Smooth muscle cell (in vitro differentiated cells): ENCODE measurements around the gene CNN1. TPM values are rescaled to one million over a fixed set of nuclear protein-coding genes. Genes with fewer than 3 reads are reported as not detected.
"Not testable (repeated sequence)": the region's sequence is repeated elsewhere in the genome, so short reads cannot be mapped to it uniquely, and the experiment has no call there.

Experiments
- DNase-seq: peaks from one replicate; lab custom pipeline; 2025; ENCODE audit not compliant: unreplicated experiment; lab: John Stamatoyannopoulos, UW
- H2AFZ ChIP-seq: fragments of 200-600 bp; sonication (generic); 2 replicates; pipeline ENCODE4 v1.6.0; 2016; ENCODE audit warnings: antibody characterized with exemption, low read depth, mild to moderate bottlenecking
- H3F3A ChIP-seq: fragments of 200-600 bp; sonication (generic); 2 replicates; pipeline ENCODE4 v1.6.0; 2017; ENCODE audit warnings: antibody characterized with exemption, low read depth
- H3K27ac ChIP-seq: fragments of 200-600 bp; sonication (generic); 2 replicates; pipeline ENCODE4 v1.5.1; 2016; ENCODE audit warnings: low read depth, mild to moderate bottlenecking
- H3K27me3 ChIP-seq: fragments of 200-600 bp; sonication (generic); 2 replicates; pipeline ENCODE4 v1.6.1; 2016; ENCODE audit warnings: low read depth, mild to moderate bottlenecking
- H3K36me3 ChIP-seq: fragments of 200-600 bp; sonication (generic); 2 replicates; pipeline ENCODE4 v1.5.1; 2016; ENCODE audit warnings: low read depth
- H3K4me1 ChIP-seq: fragments of 200-600 bp; sonication (generic); 2 replicates; pipeline ENCODE4 v1.5.1; 2016; ENCODE audit warnings: low read depth
- H3K4me2 ChIP-seq: fragments of 200-600 bp; sonication (generic); 2 replicates; pipeline ENCODE4 v1.6.0; 2016; ENCODE audit warnings: mild to moderate bottlenecking
- H3K4me3 ChIP-seq: fragments of 200-600 bp; sonication (generic); 2 replicates; pipeline ENCODE4 v1.5.1; 2016; ENCODE audit warnings: mild to moderate bottlenecking
- H3K79me2 ChIP-seq: fragments of 200-600 bp; sonication (generic); 2 replicates; pipeline ENCODE4 v1.6.0; 2016; ENCODE audit warnings: low read depth, mild to moderate bottlenecking
- H3K9ac ChIP-seq: fragments of 200-600 bp; sonication (generic); 2 replicates; pipeline ENCODE4 v1.6.0; 2016; ENCODE audit warnings: low read depth
- H3K9me3 ChIP-seq: fragments of 200-600 bp; sonication (generic); replicated peaks from 2 replicates; pipeline ENCODE4 v1.5.1; 2016; ENCODE audit warnings: low read depth
- H4K20me1 ChIP-seq: fragments of 200-600 bp; sonication (generic); 2 replicates; pipeline ENCODE4 v1.6.0; 2016; ENCODE audit warnings: low read depth
- WGBS: methylation state at CpG from one replicate; pipeline ENCODE4 v1.1.7; 2016; ENCODE audit warnings: low lambda C conversion rate; 5-methylcytosine and 5-hydroxymethylcytosine counted together
- polyA plus RNA-seq: library from polyadenylated mRNA; unstranded; fragments of >200 nt; fragmentation: Nextera tagmentation; extraction: Ambion mirVana; gene quantifications from 2 replicates; pipeline ENCODE4 v1.2.1, GENCODE V29; 2016
- total RNA-seq: library from RNA; depleted of rRNA; stranded (reverse); fragments of >200 nt; gene quantifications from 2 replicates; pipeline ENCODE4 v1.2.3, GENCODE V29; 2014
- TF ChIP-seq, protein P1 (sequence below): fragments of 200-600 bp; sonication (generic); IDR thresholded peaks from 2 replicates; pipeline ENCODE4 v1.5.1; 2017; ENCODE audit warnings: borderline replicate concordance, mild to moderate bottlenecking, antibody characterized with exemption; ENCODE audit not compliant: insufficient read depth, poor library complexity, severe bottlenecking

Gene CNN1
- total and polyA plus RNA-seq, 2 experiments from 2014 or later: 72.8 to 99.5 TPM

DNA sequence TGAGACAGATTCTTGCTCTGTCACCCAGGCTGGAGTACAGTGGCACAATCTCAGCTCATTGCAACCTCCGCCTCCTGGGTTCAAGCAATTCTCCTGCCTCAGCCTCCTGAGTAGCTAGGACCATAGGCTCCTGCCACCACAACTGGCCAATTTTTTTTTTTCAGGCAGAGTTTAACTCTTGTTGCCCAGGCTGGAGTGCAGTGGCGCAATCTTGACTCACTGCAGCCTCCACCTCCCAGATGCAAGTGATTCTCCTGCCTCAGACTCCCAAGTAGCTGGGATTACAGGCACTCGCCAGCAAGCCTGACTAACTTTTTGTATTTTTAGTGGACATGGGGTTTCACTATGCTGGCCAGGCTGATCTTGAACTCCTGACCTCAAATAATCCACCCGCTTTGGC is 35.1 kb downstream of the CNN1 start:
- not testable (repeated sequence) for H3K79me2 ChIP-seq, H3K4me2 ChIP-seq, H4K20me1 ChIP-seq, H3K27ac ChIP-seq, H3K4me1 ChIP-seq, H3K27me3 ChIP-seq, H3K9me3 ChIP-seq, H3K9ac ChIP-seq, H3K36me3 ChIP-seq, H3F3A ChIP-seq, H3K4me3 ChIP-seq, H2AFZ ChIP-seq, DNase-seq
- WGBS: 78% methylated on average over 4 of the region's 4 CpGs

DNA sequence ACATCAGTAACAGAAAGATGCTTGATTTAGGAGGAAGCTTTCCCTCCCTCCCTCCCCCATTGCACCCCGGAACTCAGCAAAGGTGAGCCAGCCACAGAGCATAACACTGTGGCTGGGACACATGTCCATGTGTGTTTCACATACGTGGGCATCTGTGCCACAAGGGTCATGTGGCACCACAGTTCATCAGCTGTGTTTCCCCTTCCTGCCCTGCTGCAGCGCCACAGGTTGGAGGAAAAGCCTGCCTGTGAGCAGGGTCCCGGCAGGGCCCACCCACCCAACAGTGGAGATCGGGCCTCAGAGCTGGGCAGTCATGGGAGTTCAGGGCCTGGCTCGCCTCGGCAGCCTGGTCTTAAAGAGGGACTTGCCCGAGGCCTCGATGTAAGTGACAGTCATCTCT is 36.0 kb downstream of the CNN1 start:
- Histone ChIP-seq H3K27ac (no peak overlapping the region), H3K9me3 (no peaks in the 10 kb centered on the region), H3K9ac (no peak overlapping the region), H3K4me3 (no peak overlapping the region), H3K4me2 (no peak overlapping the region), H3F3A (no peaks in the 10 kb centered on the region), H2AFZ (no peak overlapping the region), H3K36me3 (no peaks in the 10 kb centered on the region), H3K79me2 (no peaks in the 10 kb centered on the region), H3K4me1 (no peaks in the 10 kb centered on the region), H4K20me1 (no peaks in the 10 kb centered on the region), H3K27me3 (peaks cover 12% of the 10 kb centered on the region)
- no peak for DNase-seq
- TF ChIP-seq, protein P1, sequence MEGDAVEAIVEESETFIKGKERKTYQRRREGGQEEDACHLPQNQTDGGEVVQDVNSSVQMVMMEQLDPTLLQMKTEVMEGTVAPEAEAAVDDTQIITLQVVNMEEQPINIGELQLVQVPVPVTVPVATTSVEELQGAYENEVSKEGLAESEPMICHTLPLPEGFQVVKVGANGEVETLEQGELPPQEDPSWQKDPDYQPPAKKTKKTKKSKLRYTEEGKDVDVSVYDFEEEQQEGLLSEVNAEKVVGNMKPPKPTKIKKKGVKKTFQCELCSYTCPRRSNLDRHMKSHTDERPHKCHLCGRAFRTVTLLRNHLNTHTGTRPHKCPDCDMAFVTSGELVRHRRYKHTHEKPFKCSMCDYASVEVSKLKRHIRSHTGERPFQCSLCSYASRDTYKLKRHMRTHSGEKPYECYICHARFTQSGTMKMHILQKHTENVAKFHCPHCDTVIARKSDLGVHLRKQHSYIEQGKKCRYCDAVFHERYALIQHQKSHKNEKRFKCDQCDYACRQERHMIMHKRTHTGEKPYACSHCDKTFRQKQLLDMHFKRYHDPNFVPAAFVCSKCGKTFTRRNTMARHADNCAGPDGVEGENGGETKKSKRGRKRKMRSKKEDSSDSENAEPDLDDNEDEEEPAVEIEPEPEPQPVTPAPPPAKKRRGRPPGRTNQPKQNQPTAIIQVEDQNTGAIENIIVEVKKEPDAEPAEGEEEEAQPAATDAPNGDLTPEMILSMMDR: no peak
- 87% methylated on average over 9 of the region's 9 CpGs for WGBS

DNA sequence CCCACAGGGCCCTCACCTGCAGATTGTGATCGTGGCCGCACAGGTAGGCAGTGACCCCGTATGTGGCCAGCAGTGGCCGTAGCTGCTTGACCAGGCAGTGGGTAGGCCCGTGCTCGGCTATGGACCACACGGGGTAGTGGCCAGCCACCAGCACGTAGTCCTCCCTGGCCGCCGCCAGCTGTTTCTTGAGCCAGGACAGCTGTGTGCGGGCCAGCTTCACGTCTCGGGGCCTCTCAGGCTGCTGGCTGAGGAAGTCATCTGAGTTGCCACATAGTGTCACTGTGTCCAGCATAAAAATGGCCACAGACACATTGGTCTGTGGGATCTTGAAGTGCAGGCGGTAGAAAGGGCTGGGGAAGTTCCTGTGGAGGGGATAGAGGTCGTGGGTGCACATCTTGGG is 37.6 kb downstream of the CNN1 start:
- no peak overlapping the region for H2AFZ ChIP-seq
- H3K27ac ChIP-seq: no peak overlapping the region
- H3K4me2 ChIP-seq: no peak overlapping the region
- no peaks in the 10 kb centered on the region for H3F3A ChIP-seq
- DNase-seq: no peak
- H3K4me3 ChIP-seq: no peak overlapping the region
- TF ChIP-seq, protein P1: no peak
- no peaks in the 10 kb centered on the region for H3K9me3 ChIP-seq
- H3K79me2 ChIP-seq: no peaks in the 10 kb centered on the region
- H3K36me3 ChIP-seq: no peaks in the 10 kb centered on the region
- H4K20me1 ChIP-seq: no peaks in the 10 kb centered on the region
- H3K4me1 ChIP-seq: no peaks in the 10 kb centered on the region
- 92% methylated on average over 15 of the region's 15 CpGs for WGBS
- H3K27me3 ChIP-seq: peaks cover 14% of the 10 kb centered on the region
- H3K9ac ChIP-seq: no peak overlapping the region

DNA sequence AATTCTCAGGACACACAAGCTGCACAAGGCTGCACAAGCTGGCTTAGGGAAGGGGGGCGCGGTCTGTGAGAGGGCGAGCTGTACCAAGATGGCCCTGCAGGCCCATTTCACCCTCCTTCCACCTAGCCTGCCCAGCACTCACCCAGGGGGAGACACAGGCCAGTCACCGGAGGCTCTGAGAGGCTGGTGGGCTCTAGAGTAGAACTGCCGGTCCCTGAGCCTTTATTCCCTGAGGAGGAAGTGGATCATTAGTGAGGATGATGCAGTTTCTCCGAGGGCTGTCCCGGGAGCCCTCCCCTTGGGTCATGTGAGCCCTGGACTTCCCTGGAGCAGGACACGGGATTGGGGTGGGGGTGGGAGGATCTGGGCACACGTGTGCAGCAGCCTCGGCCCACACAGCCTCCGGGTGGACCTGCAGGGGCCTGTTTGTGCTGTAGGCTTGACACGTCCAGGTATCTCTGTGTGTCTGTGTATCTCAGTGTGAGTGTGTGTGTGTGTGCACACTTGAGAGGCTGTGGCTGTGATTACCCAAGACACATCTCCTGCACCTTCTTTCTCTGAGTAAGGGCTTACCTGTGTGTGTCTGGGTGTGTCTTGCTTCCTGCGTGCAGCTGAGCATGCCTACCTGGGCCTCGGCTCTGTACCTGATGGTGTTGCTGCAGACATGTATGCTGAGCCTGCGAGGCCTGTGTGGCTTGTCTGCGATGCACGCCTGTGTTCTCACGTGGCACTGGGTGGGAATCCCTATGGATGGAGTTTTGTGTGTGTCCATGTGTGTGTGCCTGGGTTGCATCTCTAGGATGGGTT is 39.0 kb downstream of the CNN1 start, which contains the start of gene ACP5:
Gene ACP5 (minus strand): TSS at position 195 of the 807 bp plus-strand sequence. CDS start 328 bp downstream, outside the sequence.
- Histone ChIP-seq H3K4me1 (no peaks in the 10 kb centered on the region), H3K4me3 (peak within 1 kb of the TSS; percentile 13), H3F3A (no peaks in the 10 kb centered on the region), H3K36me3 (no peaks in the 10 kb centered on the region), H3K27me3 (peaks cover 14% of the 10 kb centered on the region), H3K27ac (no peak within 1 kb of the TSS), H3K9me3 (no peaks in the 10 kb centered on the region), H4K20me1 (no peaks in the 10 kb centered on the region), H3K79me2 (no peaks in the 10 kb centered on the region), H3K4me2 (peak within 1 kb of the TSS; percentile 36), H2AFZ (no peak within 1 kb of the TSS), H3K9ac (no peak within 1 kb of the TSS)
- TF ChIP-seq, protein P1: no peak
- no peak for DNase-seq
- 69% methylated on average over 18 of the region's 18 CpGs for WGBS
